Fibroblast of villous mesenchyme (primary cell): Measurements from ENCODE around the gene TGIF1. TPM values are rescaled to one million over a fixed set of nuclear protein-coding genes. Genes with fewer than 3 reads are reported as not detected.

ENCODE experiments used
- DNase-seq: peaks from one replicate; pipeline ENCODE4 v3.0.0-alpha.2; 2010; ENCODE audit warnings: low read depth
- H3K4me3 ChIP-seq: 2 replicates; pipeline ENCODE4 v1.5.1; 2011; ENCODE audit warnings: low read depth, mild to moderate bottlenecking, low read length
- total RNA-seq: library from RNA; depleted of rRNA; stranded (reverse); fragments of >200 nt; gene quantifications from 2 replicates; pipeline ENCODE4 v1.2.3, GENCODE V29; 2012
- TF ChIP-seq, protein P1 (sequence below): IDR thresholded peaks from 2 replicates; pipeline ENCODE4 v1.5.1; 2012; ENCODE audit warnings: low read depth, mild to moderate bottlenecking, low read length; ENCODE audit not compliant: insufficient read depth

Gene TGIF1
- total RNA-seq, 1 donor = 136 TPM

DNA sequence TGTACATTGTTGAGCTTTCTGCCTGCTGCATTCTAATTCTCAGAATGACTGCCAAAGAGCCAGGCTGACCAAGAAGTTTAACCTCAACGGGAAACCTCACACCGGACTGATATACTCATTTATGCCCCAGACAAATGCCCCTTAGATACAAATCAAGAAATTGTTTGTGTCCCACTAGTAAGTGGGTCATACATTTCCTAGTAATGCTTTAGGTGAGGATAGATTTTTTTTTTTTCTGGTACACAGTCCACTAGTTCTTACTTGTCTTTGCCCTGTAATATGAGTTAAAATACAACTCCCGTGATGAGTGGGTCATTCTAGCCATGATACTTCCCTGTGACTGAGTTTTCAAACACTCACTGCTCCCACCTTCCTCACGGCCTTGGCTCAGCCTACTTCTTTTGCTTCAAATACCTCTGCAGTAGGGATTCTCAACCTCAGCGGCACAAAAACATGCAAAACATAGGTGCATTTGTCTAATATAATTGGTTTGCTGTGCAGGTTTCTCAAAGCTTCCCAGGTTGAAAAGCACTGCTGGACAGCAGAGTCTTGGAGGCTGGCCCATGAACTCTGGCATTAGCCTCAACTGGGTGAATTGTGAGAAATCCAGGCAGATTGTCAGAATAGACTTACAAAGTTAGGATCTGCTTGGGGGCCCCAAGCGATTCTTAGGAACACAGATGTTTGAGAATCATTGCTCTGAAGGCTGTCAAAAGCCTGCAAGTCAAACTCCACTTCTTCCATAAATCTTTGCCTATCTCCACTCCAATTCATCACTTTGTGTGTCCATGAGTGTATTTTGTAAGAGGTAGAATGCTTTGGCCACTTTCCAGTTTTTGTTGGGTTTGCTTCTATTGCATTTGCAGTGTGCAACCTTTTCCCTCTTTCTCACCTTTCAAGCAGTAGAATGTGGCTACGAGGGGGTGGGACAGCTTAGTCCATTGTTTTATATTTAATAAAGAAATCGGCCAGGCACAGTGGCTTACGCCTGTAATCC is 35.5 kb downstream of the TGIF1 start:
- DNase-seq = no peak
- TF ChIP-seq, protein P1, sequence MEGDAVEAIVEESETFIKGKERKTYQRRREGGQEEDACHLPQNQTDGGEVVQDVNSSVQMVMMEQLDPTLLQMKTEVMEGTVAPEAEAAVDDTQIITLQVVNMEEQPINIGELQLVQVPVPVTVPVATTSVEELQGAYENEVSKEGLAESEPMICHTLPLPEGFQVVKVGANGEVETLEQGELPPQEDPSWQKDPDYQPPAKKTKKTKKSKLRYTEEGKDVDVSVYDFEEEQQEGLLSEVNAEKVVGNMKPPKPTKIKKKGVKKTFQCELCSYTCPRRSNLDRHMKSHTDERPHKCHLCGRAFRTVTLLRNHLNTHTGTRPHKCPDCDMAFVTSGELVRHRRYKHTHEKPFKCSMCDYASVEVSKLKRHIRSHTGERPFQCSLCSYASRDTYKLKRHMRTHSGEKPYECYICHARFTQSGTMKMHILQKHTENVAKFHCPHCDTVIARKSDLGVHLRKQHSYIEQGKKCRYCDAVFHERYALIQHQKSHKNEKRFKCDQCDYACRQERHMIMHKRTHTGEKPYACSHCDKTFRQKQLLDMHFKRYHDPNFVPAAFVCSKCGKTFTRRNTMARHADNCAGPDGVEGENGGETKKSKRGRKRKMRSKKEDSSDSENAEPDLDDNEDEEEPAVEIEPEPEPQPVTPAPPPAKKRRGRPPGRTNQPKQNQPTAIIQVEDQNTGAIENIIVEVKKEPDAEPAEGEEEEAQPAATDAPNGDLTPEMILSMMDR = no peak
- H3K4me3 ChIP-seq = no peak overlapping the region

- TF ChIP-seq, protein P1 = no peak
- no peak for DNase-seq
- no peak overlapping the region for H3K4me3 ChIP-seq
Measured at GRCh38 chr18:3486512-3486911, 36.5 kb downstream of the TGIF1 start.

DNA sequence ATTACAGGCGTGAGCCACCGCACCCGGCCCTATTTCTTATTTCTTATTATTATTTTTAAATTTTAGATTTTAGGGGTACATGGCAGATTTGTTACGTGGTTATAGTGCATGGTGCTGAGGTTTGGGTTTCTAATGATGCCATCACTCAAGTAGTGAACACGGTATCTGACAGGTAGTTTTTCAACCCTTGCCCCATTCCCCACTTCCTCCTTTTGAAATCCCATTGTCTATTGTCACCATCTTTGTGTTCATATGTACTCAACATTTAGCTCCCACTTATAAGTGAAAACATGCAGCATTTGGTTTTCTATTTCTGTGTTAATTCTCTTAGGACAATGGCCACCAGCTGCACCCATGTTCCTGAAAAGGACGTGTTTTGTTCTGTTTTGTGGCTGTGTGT is 39.5 kb downstream of the TGIF1 start:
- TF ChIP-seq, protein P1 = no peak
- no peak for DNase-seq
- no peak overlapping the region for H3K4me3 ChIP-seq

DNA sequence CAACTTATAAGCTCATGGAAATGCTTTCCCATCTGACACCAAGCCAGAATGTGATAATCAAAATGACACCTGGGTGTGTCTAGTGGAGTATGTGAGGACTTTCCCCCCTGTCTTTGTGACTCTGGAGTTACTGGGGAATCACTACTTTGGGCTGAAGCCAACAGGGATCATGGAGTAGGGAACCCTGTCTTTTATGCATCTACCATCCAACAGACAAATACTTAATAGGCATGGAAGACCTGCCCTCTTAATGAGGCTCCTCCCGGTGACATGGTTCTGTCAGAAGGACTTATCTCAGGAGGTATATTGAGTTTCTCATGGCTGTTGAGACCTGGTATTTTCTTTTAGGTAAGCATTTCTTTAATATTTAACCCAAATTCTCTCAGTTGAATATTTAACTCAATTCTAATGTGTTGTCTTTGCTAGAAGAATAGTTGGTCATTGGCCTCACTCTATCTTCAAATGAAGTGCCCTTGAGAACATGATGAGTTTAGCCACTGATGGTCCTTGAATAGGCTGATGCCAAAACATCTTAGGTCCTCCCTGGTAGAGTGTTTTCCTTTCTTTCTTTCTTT is 42.1 kb downstream of the TGIF1 start:
- H3K4me3 ChIP-seq = no peak overlapping the region
- TF ChIP-seq, protein P1 = no peak
- no peak for DNase-seq

DNA sequence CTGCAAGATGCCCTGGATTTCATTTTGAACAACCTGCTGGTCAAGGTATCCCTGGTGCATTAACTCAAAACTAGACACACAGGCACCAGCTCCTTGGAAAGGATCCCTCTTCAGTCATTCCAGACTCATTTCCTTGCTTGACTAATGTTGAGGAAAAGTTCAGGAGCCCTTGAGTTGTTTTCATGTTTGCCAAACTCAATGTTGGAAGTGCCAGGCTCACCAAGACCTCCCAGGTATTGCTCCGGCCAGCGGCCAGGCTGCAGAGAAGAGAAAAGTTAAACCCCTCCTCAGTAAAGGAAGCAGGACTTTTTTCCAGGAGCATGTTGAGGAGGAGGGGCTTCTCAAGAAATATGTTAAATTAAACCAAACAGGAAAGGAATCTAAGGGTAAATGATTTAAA is 42.7 kb downstream of the TGIF1 start:
- TF ChIP-seq, protein P1 = no peak
- no peak for DNase-seq
- H3K4me3 ChIP-seq = no peak overlapping the region

GRCh38 chr18:3493501-3494244 is 43.7 kb downstream of the TGIF1 start:
- H3K4me3 ChIP-seq = no peak overlapping the region
- TF ChIP-seq, protein P1 = no peak
- no peak for DNase-seq
